ENCODE data around the gene ACSBG1.

Gene ACSBG1, protein sequence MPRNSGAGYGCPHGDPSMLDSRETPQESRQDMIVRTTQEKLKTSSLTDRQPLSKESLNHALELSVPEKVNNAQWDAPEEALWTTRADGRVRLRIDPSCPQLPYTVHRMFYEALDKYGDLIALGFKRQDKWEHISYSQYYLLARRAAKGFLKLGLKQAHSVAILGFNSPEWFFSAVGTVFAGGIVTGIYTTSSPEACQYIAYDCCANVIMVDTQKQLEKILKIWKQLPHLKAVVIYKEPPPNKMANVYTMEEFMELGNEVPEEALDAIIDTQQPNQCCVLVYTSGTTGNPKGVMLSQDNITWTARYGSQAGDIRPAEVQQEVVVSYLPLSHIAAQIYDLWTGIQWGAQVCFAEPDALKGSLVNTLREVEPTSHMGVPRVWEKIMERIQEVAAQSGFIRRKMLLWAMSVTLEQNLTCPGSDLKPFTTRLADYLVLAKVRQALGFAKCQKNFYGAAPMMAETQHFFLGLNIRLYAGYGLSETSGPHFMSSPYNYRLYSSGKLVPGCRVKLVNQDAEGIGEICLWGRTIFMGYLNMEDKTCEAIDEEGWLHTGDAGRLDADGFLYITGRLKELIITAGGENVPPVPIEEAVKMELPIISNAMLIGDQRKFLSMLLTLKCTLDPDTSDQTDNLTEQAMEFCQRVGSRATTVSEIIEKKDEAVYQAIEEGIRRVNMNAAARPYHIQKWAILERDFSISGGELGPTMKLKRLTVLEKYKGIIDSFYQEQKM

DNA sequence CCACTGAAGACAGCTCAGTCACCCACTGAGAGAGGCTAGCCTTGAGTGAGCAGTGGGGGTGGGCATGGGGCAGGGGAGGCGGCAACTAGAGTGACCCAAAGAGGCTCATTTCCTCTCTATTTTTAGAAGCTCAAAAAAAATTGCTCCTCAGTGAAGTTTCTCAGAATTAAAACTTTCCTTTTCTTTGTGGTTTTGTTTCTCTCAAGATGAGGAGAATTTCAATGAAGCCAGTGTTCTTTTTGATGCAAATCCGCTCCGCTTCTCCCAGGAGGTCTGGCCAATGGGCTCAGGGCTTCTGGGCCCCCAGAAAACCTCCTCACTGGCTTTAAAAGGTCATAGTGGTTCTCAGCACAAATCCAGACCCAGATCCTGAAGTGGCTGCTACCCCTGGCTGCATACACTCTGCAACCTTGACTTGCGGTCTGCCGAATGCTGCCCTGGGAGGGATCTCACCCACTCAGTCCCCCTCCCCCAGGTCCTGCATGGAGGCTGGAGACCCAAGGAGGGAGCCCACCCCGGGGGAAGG lies at the start of gene ACSBG1:
TSS of gene ACSBG1 (minus strand) at position 51 of the 526 bp plus-strand sequence. CDS start 64 bp downstream, outside the sequence.
- no peak for DNase-seq (ENCODE audit: extremely low spot score)
- ChIA-PET CTCF (interaction anchor here (0.7 to 1.3 kb wide), 2 partner anchors 121 to 122 kb away, joined by 3 read pairs; no protein-coding TSS in a partner anchor), POLR2A (no interaction called here)
- TF ChIP-seq, protein P1, sequence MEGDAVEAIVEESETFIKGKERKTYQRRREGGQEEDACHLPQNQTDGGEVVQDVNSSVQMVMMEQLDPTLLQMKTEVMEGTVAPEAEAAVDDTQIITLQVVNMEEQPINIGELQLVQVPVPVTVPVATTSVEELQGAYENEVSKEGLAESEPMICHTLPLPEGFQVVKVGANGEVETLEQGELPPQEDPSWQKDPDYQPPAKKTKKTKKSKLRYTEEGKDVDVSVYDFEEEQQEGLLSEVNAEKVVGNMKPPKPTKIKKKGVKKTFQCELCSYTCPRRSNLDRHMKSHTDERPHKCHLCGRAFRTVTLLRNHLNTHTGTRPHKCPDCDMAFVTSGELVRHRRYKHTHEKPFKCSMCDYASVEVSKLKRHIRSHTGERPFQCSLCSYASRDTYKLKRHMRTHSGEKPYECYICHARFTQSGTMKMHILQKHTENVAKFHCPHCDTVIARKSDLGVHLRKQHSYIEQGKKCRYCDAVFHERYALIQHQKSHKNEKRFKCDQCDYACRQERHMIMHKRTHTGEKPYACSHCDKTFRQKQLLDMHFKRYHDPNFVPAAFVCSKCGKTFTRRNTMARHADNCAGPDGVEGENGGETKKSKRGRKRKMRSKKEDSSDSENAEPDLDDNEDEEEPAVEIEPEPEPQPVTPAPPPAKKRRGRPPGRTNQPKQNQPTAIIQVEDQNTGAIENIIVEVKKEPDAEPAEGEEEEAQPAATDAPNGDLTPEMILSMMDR (IDR thresholded peaks at IDR 0.05; ENCODE audit: control extremely low read depth, extremely low read depth, low read depth, missing control alignments), result no peak

DNA sequence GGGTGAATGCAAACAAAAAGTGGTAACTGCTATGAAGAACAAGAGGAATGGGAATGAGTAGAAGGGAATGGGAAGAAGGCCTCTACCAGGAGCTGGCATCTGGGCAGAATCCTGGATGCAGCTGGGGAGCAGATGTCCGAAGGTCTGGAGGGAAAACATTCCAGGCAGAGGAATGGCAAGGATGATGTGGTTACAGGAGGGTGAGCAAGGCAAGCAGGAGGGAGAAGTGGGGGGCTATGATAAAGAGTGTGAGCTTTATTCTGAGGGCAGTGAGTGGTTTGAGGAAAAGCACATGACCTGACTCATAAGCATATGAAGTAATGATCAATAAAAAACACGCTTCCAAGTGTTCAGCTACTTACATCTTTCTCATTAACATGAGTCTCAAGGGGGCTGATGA lies 48.0 kb upstream of the ACSBG1 start:
- no peak for DNase-seq (ENCODE audit: extremely low spot score)
- TF ChIP-seq, protein P1 (IDR thresholded peaks at IDR 0.05; ENCODE audit: control extremely low read depth, extremely low read depth, low read depth, missing control alignments), result no peak
- POLR2A ChIA-PET, result no interaction called here
- CTCF ChIA-PET, result interaction anchor here (1.0 to 2.7 kb wide), 9 partner anchors 9 to 77 kb away, joined by 3 to 9 read pairs (median 3); partner anchors contain the start of gene SKIC8

- TF ChIP-seq, protein P1 (IDR thresholded peaks at IDR 0.05; ENCODE audit: control extremely low read depth, extremely low read depth, low read depth, missing control alignments), result no peak
- ChIA-PET CTCF (interaction anchor here (1.0 to 2.0 kb wide), 3 partner anchors 10 to 11 kb away, joined by 3 to 5 read pairs (median 5); no protein-coding TSS in a partner anchor), POLR2A (no interaction called here)
Measured at GRCh38 chr15:78280319-78281072, 46.1 kb upstream of the ACSBG1 start.

DNA sequence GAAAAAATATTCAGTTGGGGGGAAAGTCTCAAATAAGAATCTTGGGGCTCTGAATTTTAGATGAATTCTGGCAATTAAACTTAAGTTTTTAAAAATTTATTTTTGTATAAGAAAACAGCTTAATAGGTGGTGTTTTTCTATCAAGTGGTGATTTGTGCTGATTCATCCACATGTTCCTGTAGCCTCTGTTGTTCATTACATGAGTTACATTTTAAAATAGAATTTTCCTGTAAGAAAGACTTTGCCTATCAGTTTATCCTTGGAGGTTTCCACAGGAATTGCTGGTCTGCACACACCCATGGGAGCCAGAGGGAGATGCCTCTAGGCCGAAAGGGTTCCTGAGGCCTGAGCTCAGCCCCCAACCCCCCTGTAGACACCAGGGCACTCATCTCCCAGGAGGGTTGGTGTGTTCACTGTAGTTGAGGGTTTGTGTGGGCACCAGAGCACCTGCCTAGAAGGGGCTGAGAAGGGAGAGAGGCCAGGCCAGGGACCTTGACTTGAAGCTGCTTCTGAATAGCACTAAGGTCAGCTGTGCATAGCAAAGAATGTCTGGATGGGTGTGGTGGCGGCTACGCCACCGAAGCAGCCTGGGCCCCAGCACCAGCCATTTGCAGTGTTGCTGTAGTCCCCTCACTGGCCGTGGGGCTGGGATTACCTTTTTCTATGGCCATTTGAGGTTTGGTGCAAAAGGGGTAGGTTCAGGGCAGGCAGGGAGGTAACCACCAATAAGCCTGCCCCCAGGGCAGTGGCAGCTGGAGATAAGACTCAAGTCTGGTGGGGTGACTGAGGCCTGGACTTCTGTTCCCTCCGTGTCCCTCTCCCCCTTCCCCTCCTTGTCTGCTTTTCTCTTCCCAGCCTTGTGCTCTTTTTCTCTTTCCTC lies 41.9 kb upstream of the ACSBG1 start:
- CTCF ChIA-PET, result no interaction called here
- TF ChIP-seq, protein P1 (IDR thresholded peaks at IDR 0.05; ENCODE audit: control extremely low read depth, extremely low read depth, low read depth, missing control alignments), result no peak
- no peak for DNase-seq (ENCODE audit: extremely low spot score)
- POLR2A ChIA-PET, result interaction anchor here (0.9 kb wide), 1 partner anchor 26 kb away, joined by 7 read pairs; no protein-coding TSS in a partner anchor

More at GRCh38 chr15:78280319-78281072, 46.1 kb upstream of the ACSBG1 start:
- DNase-seq (ENCODE audit: extremely low spot score), result no peak

DNA sequence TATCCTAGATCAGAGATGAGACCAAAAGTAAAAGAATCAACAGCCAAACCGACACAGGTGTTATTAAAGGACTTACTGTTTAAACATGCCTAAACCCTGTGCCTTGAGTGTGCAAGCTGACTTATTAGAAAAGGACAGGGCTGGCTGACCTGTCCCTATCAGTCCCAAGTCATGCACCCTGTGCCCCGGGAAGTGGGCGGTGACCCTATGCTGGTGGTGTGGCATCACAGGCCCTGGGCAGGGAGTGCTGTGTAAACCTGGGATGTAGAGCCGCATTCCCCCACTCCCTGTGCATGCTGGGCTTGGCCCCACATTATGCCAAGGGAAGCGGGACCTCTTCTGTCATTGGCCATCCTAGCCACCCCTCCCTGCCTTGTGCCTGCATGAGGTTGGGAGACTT lies 40.6 kb upstream of the ACSBG1 start:
- TF ChIP-seq, protein P1 (IDR thresholded peaks at IDR 0.05; ENCODE audit: control extremely low read depth, extremely low read depth, low read depth, missing control alignments), result no peak
- DNase-seq (ENCODE audit: extremely low spot score), result no peak
- ChIA-PET POLR2A (no interaction called here), CTCF (interaction anchor here (2.2 kb wide), 1 partner anchor 10 kb away, joined by 8 read pairs; no protein-coding TSS in a partner anchor)

Measured in GM10248 (cell line).